ENCODE results near the gene F5. TPM values are rescaled to one million over a fixed set of nuclear protein-coding genes. Genes with fewer than 3 reads are reported as not detected.

F5 gene
- total and polyA plus RNA-seq, 7 donors, result under 0.01 to 1.0 (median 0.54) TPM; not detected in 2

- Histone ChIP-seq H3K27me3 (no peaks in the 10 kb centered on the region), H3K36me3 (no peaks in the 10 kb centered on the region), H3K27ac (no peak overlapping the region), H3K4me3 (no peak overlapping the region), H3K4me1 (no peaks in the 10 kb centered on the region), H3K9me3 (no peaks in the 10 kb centered on the region)
- no peak for DNase-seq
- intact Hi-C loops (cut with DNase I), result no loop called here
- TF ChIP-seq CTCF (IDR thresholded peaks at IDR 0.05), result no peak
- no peak for TF ChIP-seq EP300 (IDR thresholded peaks at IDR 0.05)
- TF ChIP-seq POLR2A (IDR thresholded peaks at IDR 0.05), result no peak
- no peak for TF ChIP-seq POLR2AphosphoS5 (IDR thresholded peaks at IDR 0.05)
- 57 to 61% methylated on average over 3 of the region's 3 CpGs for WGBS, 2 donors
Measured at GRCh38 chr1:169594391-169594790, 8.1 kb upstream of the F5 start.

GRCh38 chr1:169590932-169591331 lies 4.7 kb upstream of the F5 start:
- WGBS, 2 donors, result 79 to 87% methylated on average over 5 of the region's 5 CpGs
- Histone ChIP-seq H3K27me3 (no peaks in the 10 kb centered on the region), H3K9me3 (no peaks in the 10 kb centered on the region), H3K4me3 (no peak overlapping the region), H3K4me1 (peaks cover 0 to 11% (median 7%) of the 10 kb centered on the region in 4 donors), H3K36me3 (no peaks in the 10 kb centered on the region), H3K27ac (no peak overlapping the region)
- no peak for TF ChIP-seq POLR2AphosphoS5 (IDR thresholded peaks at IDR 0.05)
- no peak for TF ChIP-seq CTCF (IDR thresholded peaks at IDR 0.05)
- TF ChIP-seq POLR2A (IDR thresholded peaks at IDR 0.05), result no peak
- TF ChIP-seq EP300 (IDR thresholded peaks at IDR 0.05), result no peak
- intact Hi-C loops (cut with DNase I), result no loop called here
- DNase-seq, result no peak

GRCh38 chr1:169588785-169589485 lies 2.7 kb upstream of the F5 start:
- no peaks in the 10 kb centered on the region for H3K9me3 ChIP-seq
- H3K27ac ChIP-seq, result no peak overlapping the region
- no peak overlapping the region for H3K4me3 ChIP-seq
- peaks cover 0 to 11% (median 0%) of the 10 kb centered on the region in 3 donors for H3K27me3 ChIP-seq
- DNase-seq, result no peak
- intact Hi-C loops (cut with DNase I), result no loop called here
- no peaks in the 10 kb centered on the region for H3K36me3 ChIP-seq
- H3K4me1 ChIP-seq, result peaks cover 0 to 12% (median 9%) of the 10 kb centered on the region in 4 donors
- TF ChIP-seq CTCF (IDR thresholded peaks at IDR 0.05) (no peak), POLR2A (IDR thresholded peaks at IDR 0.05) (no peak), EP300 (IDR thresholded peaks at IDR 0.05) (no peak), POLR2AphosphoS5 (IDR thresholded peaks at IDR 0.05) (no peak)
- WGBS, 2 donors, result 77 to 79% methylated on average over 4 of the region's 4 CpGs

GRCh38 chr1:169588112-169588511 lies 1.8 kb upstream of the F5 start:
- no peak for TF ChIP-seq POLR2AphosphoS5 (IDR thresholded peaks at IDR 0.05)
- no peak for TF ChIP-seq CTCF (IDR thresholded peaks at IDR 0.05)
- no peak for TF ChIP-seq EP300 (IDR thresholded peaks at IDR 0.05)
- TF ChIP-seq POLR2A (IDR thresholded peaks at IDR 0.05), result no peak
- H3K27me3 ChIP-seq, result peaks cover 0 to 11% (median 0%) of the 10 kb centered on the region in 3 donors
- H3K4me3 ChIP-seq, result no peak overlapping the region
- H3K9me3 ChIP-seq, result no peaks in the 10 kb centered on the region
- no peak overlapping the region for H3K27ac ChIP-seq
- peaks cover 0 to 12% (median 9%) of the 10 kb centered on the region in 4 donors for H3K4me1 ChIP-seq
- DNase-seq, result no peak
- no peaks in the 10 kb centered on the region for H3K36me3 ChIP-seq
- 9 to 49% methylated on average over 1 of the region's 1 CpG for WGBS, 2 donors
- intact Hi-C loops (cut with DNase I), result no loop called here

GRCh38 chr1:169586067-169586394 lies 250 bp downstream of the F5 start:
- 9 to 22% methylated on average over 5 of the region's 5 CpGs for WGBS, 2 donors
- intact Hi-C loops (cut with DNase I), result no loop called here
- peak overlapping the region in 2 of 4 donors; percentile 3 to 11 for H3K4me3 ChIP-seq

More at GRCh38 chr1:169586067-169586394, 250 bp downstream of the F5 start:
- DNase-seq, result no peak
- H3K36me3 ChIP-seq, result no peaks in the 10 kb centered on the region
- H3K27ac ChIP-seq, result no peak overlapping the region
- peaks cover 0 to 11% (median 0%) of the 10 kb centered on the region in 3 donors for H3K27me3 ChIP-seq
- H3K4me1 ChIP-seq, result peaks cover 0 to 12% (median 9%) of the 10 kb centered on the region in 4 donors
- H3K9me3 ChIP-seq, result no peaks in the 10 kb centered on the region
- no peak for TF ChIP-seq POLR2A (IDR thresholded peaks at IDR 0.05)

All from sigmoid colon (tissue), 7 donors.